ENCODE measurements around the gene GID8. TPM values are rescaled to one million over a fixed set of nuclear protein-coding genes. Genes with fewer than 3 reads are reported as not detected.

The GID8 gene
- total RNA-seq (2022; extraction: Qiagen RNA extraction) = 21.3 to 23.9 TPM (median 22.4 TPM) in 5 replicates

DNA sequence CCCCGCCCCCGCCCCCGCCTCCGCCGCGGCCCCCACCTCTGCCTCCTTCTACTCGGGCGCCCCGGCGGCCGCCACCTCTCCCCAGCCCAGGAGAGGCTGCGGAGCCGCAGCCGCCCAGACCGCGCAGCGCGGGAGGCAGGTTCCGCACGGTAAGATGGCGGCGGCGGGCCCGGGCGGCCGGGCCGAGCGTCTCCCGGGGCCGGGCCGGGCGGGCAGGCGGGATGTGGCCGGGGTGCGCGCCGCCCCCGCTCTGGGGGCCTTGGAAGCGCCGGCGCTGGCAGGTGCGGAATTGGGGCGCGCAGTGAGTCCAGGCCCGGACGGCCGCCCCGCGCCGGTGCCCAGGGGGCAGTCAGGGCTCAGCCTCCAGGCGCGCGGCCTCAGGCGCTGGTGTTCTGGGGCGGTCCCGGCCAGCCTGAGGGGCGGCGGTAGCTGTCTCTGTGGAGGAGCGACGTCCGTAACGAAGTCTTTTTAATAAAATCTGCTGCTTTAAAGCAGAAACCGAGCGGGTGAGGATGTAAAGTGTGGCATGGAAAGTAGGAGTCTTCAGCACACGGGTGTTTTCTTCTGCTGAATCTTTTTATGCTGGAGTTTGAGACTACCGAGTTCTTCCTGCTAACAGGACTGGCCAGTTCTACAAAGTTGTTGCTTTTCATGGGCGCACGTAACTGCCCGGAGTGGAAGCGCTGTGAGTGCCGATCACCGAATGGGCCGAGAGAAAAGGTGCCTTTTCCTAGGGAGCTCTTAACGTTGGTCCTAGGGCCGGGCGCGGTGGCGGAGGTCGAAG, at the start of gene GID8:
TSS of gene GID8 (plus strand) at position 43 of the 784 bp plus-strand sequence. CDS start 3,356 bp downstream, outside the sequence.

DNA sequence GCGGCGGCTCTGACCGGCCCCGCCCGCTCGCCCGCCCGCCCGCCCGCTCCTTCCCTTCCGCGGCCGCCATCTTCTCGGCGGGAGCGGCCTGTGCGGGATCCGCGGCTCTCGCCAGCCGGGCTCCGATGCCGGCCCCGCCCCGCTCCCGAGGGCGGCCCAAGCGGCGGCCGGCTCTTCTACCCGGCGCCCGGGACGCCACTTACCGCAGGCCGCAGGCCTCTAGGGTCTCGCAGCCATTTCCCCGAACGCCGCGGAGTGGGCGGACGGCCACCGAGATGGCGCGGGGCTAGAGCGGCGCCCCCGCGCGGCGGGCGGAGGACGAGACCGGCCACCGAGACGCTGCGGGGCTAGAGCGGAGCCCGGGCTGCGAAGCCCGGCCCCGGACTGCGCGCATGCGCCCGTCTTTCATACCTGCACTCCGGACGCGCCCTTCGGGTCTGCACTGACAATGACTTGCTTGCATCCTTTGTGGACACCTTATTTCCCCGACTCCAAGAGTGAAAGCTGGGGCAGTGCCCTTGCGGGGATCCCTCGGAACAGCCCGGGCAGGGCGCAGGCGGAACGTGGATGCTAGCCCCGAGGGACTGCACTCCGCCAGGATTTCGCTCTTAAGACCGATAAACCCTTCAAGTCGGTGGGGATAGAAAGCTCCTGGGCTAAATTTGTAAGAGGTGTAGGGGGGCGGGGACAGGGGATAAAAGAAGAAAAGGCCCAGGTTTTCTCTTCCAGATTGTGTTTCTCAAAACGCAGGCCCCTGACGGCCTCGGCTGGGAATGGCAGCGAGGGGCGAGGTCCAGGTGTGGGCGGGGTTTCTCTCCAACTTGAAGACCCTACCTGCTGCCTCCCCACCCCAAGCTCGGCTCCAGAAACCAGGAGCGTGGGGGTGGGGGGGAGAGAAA, 11.5 kb upstream of the GID8 start, which contains the start of gene DIDO1:
TSS of gene DIDO1 (minus strand) at position 277 of the 899 bp plus-strand sequence.

DNA sequence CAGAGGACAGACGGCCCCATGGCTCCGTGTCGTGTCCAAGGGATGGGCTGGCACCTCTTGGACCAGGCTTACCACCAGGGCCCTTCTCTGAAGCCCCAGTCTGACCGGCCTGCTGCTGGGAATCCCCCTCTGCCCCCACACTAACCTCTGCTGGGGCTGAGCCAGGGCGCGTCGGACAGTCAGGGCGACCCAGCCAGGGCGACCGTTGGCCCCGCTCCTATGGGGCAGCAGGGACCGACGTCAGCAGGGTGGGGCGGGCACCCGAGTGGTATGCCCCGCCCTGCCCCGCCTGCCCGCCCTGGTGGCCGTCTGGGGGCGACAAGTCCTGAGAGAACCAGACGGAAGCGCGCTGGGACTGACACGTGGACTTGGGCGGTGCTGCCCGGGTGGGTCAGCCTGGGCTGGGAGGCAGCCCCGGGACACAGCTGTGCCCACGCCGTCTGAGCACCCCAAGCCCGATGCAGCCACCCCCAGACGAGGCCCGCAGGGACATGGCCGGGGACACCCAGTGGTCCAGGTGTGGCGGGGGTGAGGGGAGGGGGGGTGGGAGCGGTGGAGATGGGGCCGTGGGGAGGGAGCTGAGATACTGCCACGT, 14.5 kb downstream of the GID8 start, which contains the start of gene SLC17A9:
TSS of gene SLC17A9 (plus strand) at position 337 of the 595 bp plus-strand sequence. CDS start at position 459, 122 bp downstream.

Other genes with a start within 250 kb of the GID8 start
- gene NTSR1, start 229.3 kb upstream of the GID8 start, total RNA-seq (2022; extraction: Qiagen RNA extraction) = 0.06 to 0.17 TPM (median 0.08 TPM) in 5 replicates
- 20.1 to 23.3 TPM (median 22.4 TPM) in 5 replicates for gene MRGBP, start 141.7 kb upstream of the GID8 start, total RNA-seq (2022; extraction: Qiagen RNA extraction)
- gene OGFR, start 133.3 kb upstream of the GID8 start, total RNA-seq (2022; extraction: Qiagen RNA extraction) = 42.2 to 46.8 TPM (median 43.8 TPM) in 5 replicates
- gene COL9A3, start 121.1 kb upstream of the GID8 start, total RNA-seq (2022; extraction: Qiagen RNA extraction) = 0.33 to 0.70 TPM (median 0.55 TPM) in 5 replicates
- gene TCFL5, start 76.3 kb upstream of the GID8 start, total RNA-seq (2022; extraction: Qiagen RNA extraction) = 2.8 to 4.6 TPM (median 4.0 TPM) in 5 replicates
- gene DIDO1, start 11.6 kb upstream of the GID8 start, total RNA-seq (2022; extraction: Qiagen RNA extraction) = 20.6 to 25.9 TPM (median 23.7 TPM) in 5 replicates
- gene SLC17A9, start 14.6 kb downstream of the GID8 start, total RNA-seq (2022; extraction: Qiagen RNA extraction) = 0.06 to 0.12 TPM (median 0.08 TPM) in 3 of 5 replicates, not detected in the others
- not detected in 5 replicates for gene BHLHE23, start 68.8 kb downstream of the GID8 start, total RNA-seq (2022; extraction: Qiagen RNA extraction)

Measured in A549 treated with Hydrocortisone at 1 μM for 4 hours (cell line).